DND-41 (cell line): Measurements from ENCODE around the gene AIPL1.

ENCODE experiments used
- EZH2 ChIP-seq: IDR thresholded peaks from 3 replicates; pipeline ENCODE4 v1.6.1; 2012; ENCODE audit warnings: borderline replicate concordance, low read depth, mild to moderate bottlenecking, moderate library complexity, low read length, inconsistent platforms; ENCODE audit not compliant: severe bottlenecking
- TF ChIP-seq, protein P1 (sequence below): IDR thresholded peaks from 2 replicates; pipeline ENCODE4 v1.5.1; 2012; ENCODE audit warnings: borderline replicate concordance, low read length, moderate library complexity, mild to moderate bottlenecking; ENCODE audit not compliant: poor library complexity, severe bottlenecking; ENCODE audit errors: extremely low read depth

DNA sequence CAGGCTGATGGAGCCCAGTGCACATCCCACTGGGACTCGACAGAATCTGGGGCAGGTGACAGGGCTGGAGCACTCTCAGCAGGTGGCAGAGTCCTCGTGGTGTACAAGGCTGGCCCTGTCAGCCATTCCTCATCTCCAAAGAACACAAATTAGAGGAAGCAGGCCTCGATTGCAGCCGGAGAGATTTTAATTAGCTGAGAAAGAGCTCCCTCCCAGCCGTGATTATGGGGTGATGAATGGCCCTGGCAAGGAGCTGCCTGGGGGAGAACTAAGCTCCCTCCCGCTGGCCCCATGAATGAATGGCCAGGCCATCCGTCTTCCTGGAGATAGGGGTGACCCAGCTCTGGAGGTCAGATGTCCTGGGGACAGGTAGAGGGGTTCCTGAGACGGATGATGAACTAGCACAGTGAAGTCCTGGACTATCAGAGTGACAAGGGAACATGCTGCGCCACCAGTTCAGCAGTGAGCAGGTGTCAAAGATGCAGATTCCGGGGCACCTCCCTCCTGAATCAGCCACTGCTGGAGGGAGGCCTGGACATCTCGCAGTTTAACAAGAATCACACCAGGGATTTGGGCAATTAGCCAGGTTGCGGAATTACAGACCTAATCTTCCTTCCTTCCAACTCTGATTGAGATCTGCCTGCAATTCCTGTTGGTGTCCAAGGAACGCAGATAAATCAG is 44.8 kb upstream of the AIPL1 start:
- TF ChIP-seq, protein P1, sequence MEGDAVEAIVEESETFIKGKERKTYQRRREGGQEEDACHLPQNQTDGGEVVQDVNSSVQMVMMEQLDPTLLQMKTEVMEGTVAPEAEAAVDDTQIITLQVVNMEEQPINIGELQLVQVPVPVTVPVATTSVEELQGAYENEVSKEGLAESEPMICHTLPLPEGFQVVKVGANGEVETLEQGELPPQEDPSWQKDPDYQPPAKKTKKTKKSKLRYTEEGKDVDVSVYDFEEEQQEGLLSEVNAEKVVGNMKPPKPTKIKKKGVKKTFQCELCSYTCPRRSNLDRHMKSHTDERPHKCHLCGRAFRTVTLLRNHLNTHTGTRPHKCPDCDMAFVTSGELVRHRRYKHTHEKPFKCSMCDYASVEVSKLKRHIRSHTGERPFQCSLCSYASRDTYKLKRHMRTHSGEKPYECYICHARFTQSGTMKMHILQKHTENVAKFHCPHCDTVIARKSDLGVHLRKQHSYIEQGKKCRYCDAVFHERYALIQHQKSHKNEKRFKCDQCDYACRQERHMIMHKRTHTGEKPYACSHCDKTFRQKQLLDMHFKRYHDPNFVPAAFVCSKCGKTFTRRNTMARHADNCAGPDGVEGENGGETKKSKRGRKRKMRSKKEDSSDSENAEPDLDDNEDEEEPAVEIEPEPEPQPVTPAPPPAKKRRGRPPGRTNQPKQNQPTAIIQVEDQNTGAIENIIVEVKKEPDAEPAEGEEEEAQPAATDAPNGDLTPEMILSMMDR: no peak
- no peak for TF ChIP-seq EZH2
